ENCODE results near the gene RSPO1. TPM values are rescaled to one million over a fixed set of nuclear protein-coding genes. Genes with fewer than 3 reads are reported as not detected.

Gene RSPO1
- total and polyA plus RNA-seq, 2 of the 4 experiments (the other 2 are of a cell fraction): not detected

GRCh38 chr1:37614105-37614504 lies 20.6 kb downstream of the RSPO1 start:
- Histone ChIP-seq H2BK5ac (ENCODE audit: low read depth, low read length, poor library complexity, severe bottlenecking) (no peak overlapping the region), H2AFZ (replicated peaks; ENCODE audit: low read length, poor library complexity) (no peak overlapping the region), H3K27me3 (ENCODE audit: control insufficient read depth, insufficient read depth, low read length) (peaks cover 40% of the 10 kb centered on the region), H2BK15ac (ENCODE audit: low read depth, low read length) (no peak overlapping the region), H3K56ac (ENCODE audit: extremely low read depth, insufficient read depth, low read length) (no peak overlapping the region), H3K4ac (ENCODE audit: low read depth, low read length) (no peak overlapping the region), H4K91ac (ENCODE audit: insufficient read depth, low read depth, low read length) (no peak overlapping the region), H4K8ac (ENCODE audit: low read depth in 2 of 2, low read length in 2 of 2) (no peak overlapping the region), H3K4me2 (ENCODE audit: low read depth, low read length) (no peak overlapping the region), H2AK5ac (ENCODE audit: low read depth, low read length) (no peak overlapping the region), H4K20me1 (ENCODE audit: insufficient read depth, low read length) (no peaks in the 10 kb centered on the region), H3K9ac (ENCODE audit: low read depth, low read length) (no peak overlapping the region), H3K9me3 (ENCODE audit: control insufficient read depth, insufficient read depth, low read length) (no peaks in the 10 kb centered on the region), H3K36me3 (ENCODE audit: control insufficient read depth, insufficient read depth, low read length) (no peaks in the 10 kb centered on the region), H2AK9ac (replicated peaks; ENCODE audit: low read depth, low read length, poor library complexity) (no peak overlapping the region), H2BK20ac (ENCODE audit: low read depth, low read length) (no peak overlapping the region), H3K23ac (ENCODE audit: low read depth, low read length) (no peak overlapping the region), H3K18ac (ENCODE audit: low read depth, low read length) (no peak overlapping the region), H3K14ac (replicated peaks; ENCODE audit: low read depth, low read length) (no peak overlapping the region), H2BK120ac (ENCODE audit: low read depth, low read length) (no peak overlapping the region), H3K4me1 (ENCODE audit: control insufficient read depth, insufficient read depth, low read length) (no peaks in the 10 kb centered on the region), H4K5ac (ENCODE audit: low read depth, low read length) (no peak overlapping the region), H3K4me3 (ENCODE audit: insufficient read depth, low read depth, low read length) (no peak overlapping the region), H3K79me1 (ENCODE audit: low read depth in 1 of 2, low read length in 2 of 2) (no peaks in the 10 kb centered on the region), H3K27ac (ENCODE audit: insufficient read depth, low read length) (no peak overlapping the region), H3K9me1 (ENCODE audit: insufficient read depth, low read length) (no peaks in the 10 kb centered on the region)
- no peak for ATAC-seq (ENCODE audit: low read depth)
- CTCF ChIA-PET: no interaction called here
- POLR2A ChIA-PET (ENCODE audit: unreplicated experiment): no interaction called here
- DNase-seq: no peak
- no CpG with 5 or more reads among the region's 5 CpGs for WGBS, 2 experiments (ENCODE audit: extremely low coverage in 2 of 2, insufficient read length in 1 of 2)
- no peak for TF ChIP-seq POLR2A (IDR thresholded peaks at IDR 0.05; ENCODE audit: low read depth, low read length)
- no peak for TF ChIP-seq MXI1 (IDR thresholded peaks at IDR 0.05; ENCODE audit: borderline replicate concordance, low read depth, low read length)
- no peak for TF ChIP-seq RAD21 (IDR thresholded peaks at IDR 0.05; ENCODE audit: low read length)
- no peak for TF ChIP-seq RFX5 (IDR thresholded peaks at IDR 0.05; ENCODE audit: low read depth, low read length)
- TF ChIP-seq, protein P1, sequence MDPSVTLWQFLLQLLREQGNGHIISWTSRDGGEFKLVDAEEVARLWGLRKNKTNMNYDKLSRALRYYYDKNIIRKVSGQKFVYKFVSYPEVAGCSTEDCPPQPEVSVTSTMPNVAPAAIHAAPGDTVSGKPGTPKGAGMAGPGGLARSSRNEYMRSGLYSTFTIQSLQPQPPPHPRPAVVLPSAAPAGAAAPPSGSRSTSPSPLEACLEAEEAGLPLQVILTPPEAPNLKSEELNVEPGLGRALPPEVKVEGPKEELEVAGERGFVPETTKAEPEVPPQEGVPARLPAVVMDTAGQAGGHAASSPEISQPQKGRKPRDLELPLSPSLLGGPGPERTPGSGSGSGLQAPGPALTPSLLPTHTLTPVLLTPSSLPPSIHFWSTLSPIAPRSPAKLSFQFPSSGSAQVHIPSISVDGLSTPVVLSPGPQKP (IDR thresholded peaks at IDR 0.05; ENCODE audit: borderline replicate concordance, low read depth, low read length): no peak
- no peak for TF ChIP-seq CHD1 (IDR thresholded peaks at IDR 0.05; ENCODE audit: low read depth, low read length)
- no peak for TF ChIP-seq FOS (IDR thresholded peaks at IDR 0.05; ENCODE audit: low read depth, low read length)
- no peak for TF ChIP-seq MAZ (IDR thresholded peaks at IDR 0.05; ENCODE audit: borderline replicate concordance, low read depth, low read length)
- no peak for TF ChIP-seq CEBPB (IDR thresholded peaks at IDR 0.05; ENCODE audit: low read depth, low read length)
- dilution Hi-C loops (cut with HindIII; ENCODE audit: low sequenced_read_pairs, unreplicated experiment): no loop called here
- intact Hi-C loops (cut with micrococcal nuclease): no loop called here
- no TSS peak for BruUV-seq (replicated peaks)
- in situ Hi-C loops (cut with MboI; ENCODE audit: low sequenced_read_pairs): loop anchor here (25.0 kb wide), 1 partner anchor 1198 kb away; no protein-coding TSS in a partner anchor

Measured in IMR-90 (cell line).